Activated CD4-positive, alpha-beta memory T cell treated with anti-CD3 and anti-CD28 coated beads for 36 hours (primary cell): ENCODE results near the gene TRIM59. TPM values are rescaled to one million over a fixed set of nuclear protein-coding genes. Genes with fewer than 3 reads are reported as not detected.

ENCODE experiments used
- CTCF ChIA-PET: fragments of 350-600 bp; sonication (Branson Sonifier 250); formaldehyde crosslinking; loops from one replicate; lab custom pipeline; 2021; ENCODE audit warnings: antibody characterized with exemption, inconsistent platforms; lab: Charles Lee
- POLR2A ChIA-PET: fragments of 350-600 bp; sonication (Branson Sonifier 250); formaldehyde crosslinking; loops from one replicate; lab custom pipeline; 2021; ENCODE audit warnings: antibody characterized with exemption; lab: Charles Lee
- DNase-seq: peaks from one replicate; pipeline ENCODE4 v3.0.0-alpha.2; 2020
- H3K27ac Mint-ChIP-seq: one replicate; pipeline ENCODE4 v1.8.0; 2021; ENCODE audit warnings: mixed read lengths
- H3K27me3 Mint-ChIP-seq: one replicate; pipeline ENCODE4 v1.8.0; 2021; ENCODE audit warnings: mixed read lengths
- H3K36me3 Mint-ChIP-seq: one replicate; pipeline ENCODE4 v1.8.0; 2021; ENCODE audit warnings: mixed read lengths
- H3K4me1 Mint-ChIP-seq: one replicate; pipeline ENCODE4 v1.8.0; 2021; ENCODE audit warnings: low read depth, mixed read lengths
- H3K4me3 Mint-ChIP-seq: one replicate; pipeline ENCODE4 v1.8.0; 2021; ENCODE audit warnings: mild to moderate bottlenecking, mixed read lengths
- H3K9me3 Mint-ChIP-seq: one replicate; pipeline ENCODE4 v1.8.0; 2021; ENCODE audit warnings: mixed read lengths
- intact Hi-C: fragments of 100-400 bp; cut with micrococcal nuclease; formaldehyde crosslinking; loops from one replicate; pipeline ENCODE4 v1.15.1; 2023
- total RNA-seq, 2 experiments: library from RNA; stranded (reverse); gene quantifications; one replicate each; pipeline ENCODE4 v1.2.3, GENCODE V29; 2021

TRIM59 gene
- total RNA-seq: 10 to 100 TPM; 27.3 to 30.0 TPM

- H3K4me1 Mint-ChIP-seq: peaks cover 28% of the 10 kb centered on the region
- CTCF ChIA-PET: interaction anchor here (0.9 to 1.9 kb wide), 8 partner anchors 12 to 50 kb away, joined by 3 to 12 read pairs (median 4); no protein-coding TSS in a partner anchor
- POLR2A ChIA-PET: interaction anchor here (0.7 to 3.2 kb wide), 13 partner anchors 10 to 305 kb away, joined by 3 to 31 read pairs (median 3); partner anchors contain the start of genes IFT80, KPNA4 and SMC4
- no peaks in the 10 kb centered on the region for H3K27me3 Mint-ChIP-seq
- DNase-seq: peak; percentile 99
- peak within 1 kb of the TSS; percentile 99 for H3K27ac Mint-ChIP-seq
- peak within 1 kb of the TSS; percentile 98 for H3K4me3 Mint-ChIP-seq
- no peaks in the 10 kb centered on the region for H3K9me3 Mint-ChIP-seq
- H3K36me3 Mint-ChIP-seq: peaks cover 19% of the 10 kb centered on the region
- intact Hi-C loops: loop anchor here (1.0 to 5.0 kb wide), 5 partner anchors 37 to 423 kb away; partner anchors contain the start of genes IFT80, KPNA4 and SMC4
Observed at GRCh38 chr3:160449636-160450598, at the start of gene TRIM59. Gene TRIM59 (minus strand): TSS chr3:160449786. CDS start chr3:160439183, 10,603 bp downstream.

GRCh38 chr3:160498202-160498601 lies 48.6 kb upstream of the TRIM59 start:
- H3K36me3 Mint-ChIP-seq: peaks cover 29% of the 10 kb centered on the region
- POLR2A ChIA-PET: no interaction called here
- intact Hi-C loops: no loop called here
- CTCF ChIA-PET: interaction anchor here (1.0 kb wide), 1 partner anchor 24 kb away, joined by 3 read pairs; no protein-coding TSS in a partner anchor
- no peak overlapping the region for H3K4me3 Mint-ChIP-seq
- H3K27me3 Mint-ChIP-seq: no peaks in the 10 kb centered on the region
- H3K27ac Mint-ChIP-seq: no peak overlapping the region
- no peaks in the 10 kb centered on the region for H3K9me3 Mint-ChIP-seq
- no peak for DNase-seq
- no peaks in the 10 kb centered on the region for H3K4me1 Mint-ChIP-seq

GRCh38 chr3:160490166-160490565 lies 40.6 kb upstream of the TRIM59 start:
- Mint-ChIP-seq H3K36me3 (no peaks in the 10 kb centered on the region), H3K27me3 (no peaks in the 10 kb centered on the region), H3K4me1 (peaks cover 1% of the 10 kb centered on the region), H3K4me3 (no peak overlapping the region), H3K9me3 (no peaks in the 10 kb centered on the region), H3K27ac (no peak overlapping the region)
- ChIA-PET POLR2A (no interaction called here), CTCF (interaction anchor here (1.2 kb wide), 1 partner anchor 53 kb away, joined by 3 read pairs; no protein-coding TSS in a partner anchor)
- no peak for DNase-seq
- intact Hi-C loops: no loop called here

- POLR2A ChIA-PET: interaction anchor here (0.6 kb wide), 1 partner anchor 52 kb away, joined by 3 read pairs; no protein-coding TSS in a partner anchor
Observed at GRCh38 chr3:160486459-160486869, 36.9 kb upstream of the TRIM59 start.

GRCh38 chr3:160482796-160483195 lies 33.2 kb upstream of the TRIM59 start:
- intact Hi-C loops: no loop called here
- Mint-ChIP-seq H3K4me3 (no peak overlapping the region), H3K27me3 (peaks cover 3% of the 10 kb centered on the region), H3K4me1 (peaks cover 2% of the 10 kb centered on the region), H3K27ac (no peak overlapping the region), H3K9me3 (no peaks in the 10 kb centered on the region), H3K36me3 (no peaks in the 10 kb centered on the region)
- POLR2A ChIA-PET: interaction anchor here (0.6 kb wide), 1 partner anchor 74 kb away, joined by 3 read pairs; no protein-coding TSS in a partner anchor
- CTCF ChIA-PET: no interaction called here
- no peak for DNase-seq

More at GRCh38 chr3:160486459-160486869, 36.9 kb upstream of the TRIM59 start:
- H3K36me3 Mint-ChIP-seq: no peaks in the 10 kb centered on the region
- H3K27ac Mint-ChIP-seq: no peak overlapping the region
- no peak overlapping the region for H3K4me3 Mint-ChIP-seq
- H3K9me3 Mint-ChIP-seq: no peaks in the 10 kb centered on the region
- DNase-seq: no peak
- CTCF ChIA-PET: interaction anchor here (0.7 to 1.3 kb wide), 5 partner anchors 9 to 602 kb away, joined by 3 to 4 read pairs (median 3); no protein-coding TSS in a partner anchor
- H3K4me1 Mint-ChIP-seq: peaks cover 2% of the 10 kb centered on the region
- intact Hi-C loops: loop anchor here (1.0 to 5.0 kb wide), 3 partner anchors 39 to 454 kb away; partner anchors contain the start of gene TRIM59
- no peaks in the 10 kb centered on the region for H3K27me3 Mint-ChIP-seq

GRCh38 chr3:160481856-160482255 lies 32.3 kb upstream of the TRIM59 start:
- peaks cover 3% of the 10 kb centered on the region for H3K27me3 Mint-ChIP-seq
- ChIA-PET CTCF (no interaction called here), POLR2A (interaction anchor here (0.6 kb wide), 1 partner anchor 75 kb away, joined by 3 read pairs; no protein-coding TSS in a partner anchor)
- DNase-seq: no peak
- H3K36me3 Mint-ChIP-seq: no peaks in the 10 kb centered on the region
- H3K9me3 Mint-ChIP-seq: no peaks in the 10 kb centered on the region
- H3K27ac Mint-ChIP-seq: no peak overlapping the region
- no peak overlapping the region for H3K4me3 Mint-ChIP-seq
- intact Hi-C loops: no loop called here
- H3K4me1 Mint-ChIP-seq: peaks cover 2% of the 10 kb centered on the region

GRCh38 chr3:160480931-160481330 lies 31.3 kb upstream of the TRIM59 start:
- Mint-ChIP-seq H3K9me3 (no peaks in the 10 kb centered on the region), H3K4me3 (no peak overlapping the region), H3K27ac (no peak overlapping the region), H3K27me3 (peaks cover 3% of the 10 kb centered on the region), H3K36me3 (no peaks in the 10 kb centered on the region), H3K4me1 (peaks cover 2% of the 10 kb centered on the region)
- intact Hi-C loops: no loop called here
- ChIA-PET CTCF (no interaction called here), POLR2A (no interaction called here)
- no peak for DNase-seq

- Mint-ChIP-seq H3K4me1 (no peaks in the 10 kb centered on the region), H3K36me3 (no peaks in the 10 kb centered on the region), H3K27ac (no peak overlapping the region), H3K9me3 (no peaks in the 10 kb centered on the region), H3K4me3 (no peak overlapping the region), H3K27me3 (peaks cover 9% of the 10 kb centered on the region)
- intact Hi-C loops: no loop called here
- POLR2A ChIA-PET: no interaction called here
- CTCF ChIA-PET: no interaction called here
- no peak for DNase-seq
Observed at GRCh38 chr3:160479376-160479775, 29.8 kb upstream of the TRIM59 start.

- intact Hi-C loops: no loop called here
- CTCF ChIA-PET: no interaction called here
Observed at GRCh38 chr3:160478338-160478737, 28.8 kb upstream of the TRIM59 start.

GRCh38 chr3:160477750-160478149 lies 28.2 kb upstream of the TRIM59 start:
- no peaks in the 10 kb centered on the region for H3K9me3 Mint-ChIP-seq
- H3K36me3 Mint-ChIP-seq: no peaks in the 10 kb centered on the region
- ChIA-PET CTCF (no interaction called here), POLR2A (no interaction called here)
- H3K4me3 Mint-ChIP-seq: no peak overlapping the region
- DNase-seq: no peak
- intact Hi-C loops: no loop called here
- H3K27ac Mint-ChIP-seq: no peak overlapping the region
- no peaks in the 10 kb centered on the region for H3K4me1 Mint-ChIP-seq
- H3K27me3 Mint-ChIP-seq: peaks cover 9% of the 10 kb centered on the region

More at GRCh38 chr3:160478338-160478737, 28.8 kb upstream of the TRIM59 start:
- H3K4me1 Mint-ChIP-seq: no peaks in the 10 kb centered on the region
- no peak overlapping the region for H3K4me3 Mint-ChIP-seq
- POLR2A ChIA-PET: no interaction called here
- no peaks in the 10 kb centered on the region for H3K36me3 Mint-ChIP-seq
- H3K27ac Mint-ChIP-seq: no peak overlapping the region
- no peak for DNase-seq
- H3K27me3 Mint-ChIP-seq: peaks cover 9% of the 10 kb centered on the region
- no peaks in the 10 kb centered on the region for H3K9me3 Mint-ChIP-seq

- CTCF ChIA-PET: no interaction called here
- Mint-ChIP-seq H3K27ac (no peak overlapping the region), H3K9me3 (peaks cover 7% of the 10 kb centered on the region), H3K4me1 (no peaks in the 10 kb centered on the region), H3K36me3 (no peaks in the 10 kb centered on the region), H3K4me3 (no peak overlapping the region), H3K27me3 (peaks cover 11% of the 10 kb centered on the region)
- intact Hi-C loops: no loop called here
- no peak for DNase-seq
- POLR2A ChIA-PET: no interaction called here
Observed at GRCh38 chr3:160475884-160476283, 26.3 kb upstream of the TRIM59 start.

- POLR2A ChIA-PET: no interaction called here
- no peak overlapping the region for H3K27ac Mint-ChIP-seq
- H3K4me3 Mint-ChIP-seq: no peak overlapping the region
- peaks cover 13% of the 10 kb centered on the region for H3K9me3 Mint-ChIP-seq
- intact Hi-C loops: no loop called here
- H3K27me3 Mint-ChIP-seq: peaks cover 10% of the 10 kb centered on the region
- CTCF ChIA-PET: no interaction called here
- H3K4me1 Mint-ChIP-seq: no peaks in the 10 kb centered on the region
- no peak for DNase-seq
- H3K36me3 Mint-ChIP-seq: no peaks in the 10 kb centered on the region
Observed at GRCh38 chr3:160475153-160475552, 25.6 kb upstream of the TRIM59 start.
